Keratinocyte (primary cell): ENCODE data around the gene TNS4. TPM values are rescaled to one million over a fixed set of nuclear protein-coding genes. Genes with fewer than 3 reads are reported as not detected.
A peak's percentile ranks its signal among the peaks of the same experiment; 100 is the strongest.

Experiments used
- DNase-seq: peaks from one replicate; pipeline ENCODE4 v3.0.0-alpha.2; 2011; ENCODE audit warnings: low read depth, missing footprints, low spot score
- FAIRE-seq: peaks from 2 replicates; lab custom pipeline; 2011; peaks lifted over from hg19 to GRCh38; lab: Jason Lieb, UNC
- H2AFZ ChIP-seq: 2 replicates; pipeline ENCODE4 v1.6.0; 2012; ENCODE audit warnings: low read length, control low read depth, inconsistent platforms; ENCODE audit not compliant: control insufficient read depth
- H3K27ac ChIP-seq: 2 replicates; pipeline ENCODE4 v1.5.1; 2011; ENCODE audit warnings: low read length; ENCODE audit not compliant: control insufficient read depth, insufficient read depth
- H3K27me3 ChIP-seq: 3 replicates; pipeline ENCODE4 v1.6.0; 2011; ENCODE audit warnings: low read length; ENCODE audit not compliant: control insufficient read depth, insufficient read depth; ENCODE audit errors: extremely low read depth
- H3K36me3 ChIP-seq, 2 experiments: 2 replicates in 1 of 2; 3 replicates in 1 of 2; pipeline ENCODE4 v1.5.1; 2011; ENCODE audit warnings: low read length in 2 of 2, mild to moderate bottlenecking in 1 of 2; ENCODE audit not compliant: control insufficient read depth in 2 of 2, insufficient read depth in 2 of 2; ENCODE audit errors: extremely low read depth in 1 of 2
- H3K4me1 ChIP-seq: 3 replicates; pipeline ENCODE4 v1.5.1; 2011; ENCODE audit warnings: low read length; ENCODE audit not compliant: control insufficient read depth, insufficient read depth; ENCODE audit errors: extremely low read depth
- H3K4me2 ChIP-seq: 3 replicates; pipeline ENCODE4 v1.6.0; 2011; ENCODE audit warnings: low read depth, low read length; ENCODE audit not compliant: control insufficient read depth, insufficient read depth; ENCODE audit errors: extremely low read depth
- H3K4me3 ChIP-seq, 3 experiments: fragments of 200-600 bp in 1 of 3; sonication (generic) in 1 of 3; 2 replicates in 2 of 3; 3 replicates in 1 of 3; pipeline ENCODE4 v1.5.1; 2011 to 2016; ENCODE audit warnings: low read length in 3 of 3, mild to moderate bottlenecking in 3 of 3, control low read depth in 2 of 3, inconsistent platforms in 1 of 3, low read depth in 1 of 3, mixed read lengths in 1 of 3, mixed run types in 1 of 3, moderate library complexity in 1 of 3; ENCODE audit not compliant: control insufficient read depth in 2 of 3, insufficient read depth in 2 of 3; ENCODE audit errors: extremely low read depth in 1 of 3
- H3K79me2 ChIP-seq: 2 replicates; pipeline ENCODE4 v1.6.0; 2012; ENCODE audit warnings: low read length; ENCODE audit not compliant: control insufficient read depth, insufficient read depth
- H3K9ac ChIP-seq: 3 replicates; pipeline ENCODE4 v1.6.0; 2011; ENCODE audit warnings: low read length; ENCODE audit not compliant: control insufficient read depth, insufficient read depth; ENCODE audit errors: extremely low read depth
- H3K9me1 ChIP-seq: 3 replicates; pipeline ENCODE4 v1.6.0; 2011; ENCODE audit warnings: low read length; ENCODE audit not compliant: control insufficient read depth, insufficient read depth; ENCODE audit errors: extremely low read depth
- H3K9me3 ChIP-seq: 2 replicates; pipeline ENCODE4 v1.5.1; 2012; ENCODE audit warnings: low read depth, low read length; ENCODE audit not compliant: control insufficient read depth
- H4K20me1 ChIP-seq: 3 replicates; pipeline ENCODE4 v1.6.0; 2011; ENCODE audit warnings: low read length; ENCODE audit not compliant: control insufficient read depth, insufficient read depth; ENCODE audit errors: extremely low read depth
- CTCF ChIP-seq, 3 experiments: IDR thresholded peaks in 1 of 3; conservative IDR thresholded peaks in 1 of 3; optimal IDR thresholded peaks in 1 of 3; 2 replicates in 2 of 3; 3 replicates in 1 of 3; pipeline versions ENCODE3 to v1.5.1; 2011; ENCODE audit warnings: low read length in 3 of 3, mild to moderate bottlenecking in 3 of 3, moderate library complexity in 2 of 3, control low read depth in 1 of 3, inconsistent platforms in 1 of 3; ENCODE audit not compliant: insufficient read depth in 2 of 3; ENCODE audit errors: extremely low read depth in 1 of 3
- EZH2 ChIP-seq: IDR thresholded peaks from one replicate; pipeline ENCODE4 v1.6.1; 2012; ENCODE audit warnings: inconsistent platforms, mild to moderate bottlenecking, low read length, moderate library complexity
- dilution Hi-C: fragments of 300-500 bp; cut with MboI; formaldehyde crosslinking; loops from one replicate; pipeline ENCODE4 v1.7.0; 2020; ENCODE audit warnings: low sequenced_read_pairs; ENCODE audit not compliant: extremely low pct_ligation_motif_present
- polyA plus RNA-seq, 5 experiments: library from polyadenylated mRNA; depleted of rRNA in 3 of 5; stranded (reverse) in 3 of 5; stranded (forward) in 1 of 5; unstranded in 1 of 5; fragments of >200 nt; gene quantifications; 1 replicate in 1 of 5; 2 replicates in 3 of 5; 3 replicates in 1 of 5; pipeline versions ENCODE4 v1.2.1 to v1.2.3, GENCODE V29; 2011 to 2012; ENCODE audit warnings: missing spikeins in 2 of 5, low read depth in 1 of 5, low replicate concordance in 1 of 5

The TNS4 gene
- polyA plus RNA-seq, 1 donor (not counting 4 experiments of a cell fraction or from before 2014, with no cell fraction given): 160 TPM

- Histone ChIP-seq H3K27me3 (no peaks in the 10 kb centered on the region), H3K4me1 (peaks cover 62% of the 10 kb centered on the region), H3K79me2 (no peaks in the 10 kb centered on the region), H3K9ac (no peak overlapping the region), H3K36me3 (peaks cover 41 to 92% of the 10 kb centered on the region in 2 experiments), H3K4me2 (no peak overlapping the region), H3K9me3 (no peaks in the 10 kb centered on the region), H3K4me3 (no peak overlapping the region), H3K9me1 (peaks cover 3% of the 10 kb centered on the region), H2AFZ (no peak overlapping the region), H4K20me1 (peaks cover 74% of the 10 kb centered on the region), H3K27ac (peak overlapping the region; percentile 96)
- no peak for FAIRE-seq
- dilution Hi-C loops: no loop called here
- DNase-seq: peak; percentile 49
- no peak for TF ChIP-seq CTCF (optimal IDR thresholded peaks at IDR 0.05 in 1 of 3, IDR thresholded peaks at IDR 0.05 in 1 of 3, conservative IDR thresholded peaks at IDR 0.05 in 1 of 3; ENCODE audit: extremely low read depth in 1 of 3, insufficient read depth in 2 of 3, low read length in 3 of 3)
- no peak for TF ChIP-seq EZH2
Measured at GRCh38 chr17:40483679-40484078, 17.7 kb downstream of the TNS4 start.

GRCh38 chr17:40482722-40483121, 18.7 kb downstream of the TNS4 start:
- Histone ChIP-seq H3K4me3 (no peak overlapping the region), H3K9ac (no peak overlapping the region), H3K27ac (peak overlapping the region; percentile 96), H3K36me3 (peaks cover 43 to 92% of the 10 kb centered on the region in 2 experiments), H2AFZ (no peak overlapping the region), H3K4me2 (no peak overlapping the region), H3K9me3 (no peaks in the 10 kb centered on the region), H4K20me1 (peaks cover 78% of the 10 kb centered on the region), H3K27me3 (no peaks in the 10 kb centered on the region), H3K79me2 (no peaks in the 10 kb centered on the region), H3K4me1 (peaks cover 55% of the 10 kb centered on the region), H3K9me1 (peaks cover 3% of the 10 kb centered on the region)
- DNase-seq: peak; percentile 66
- TF ChIP-seq CTCF (optimal IDR thresholded peaks at IDR 0.05 in 1 of 3, IDR thresholded peaks at IDR 0.05 in 1 of 3, conservative IDR thresholded peaks at IDR 0.05 in 1 of 3; ENCODE audit: extremely low read depth in 1 of 3, insufficient read depth in 2 of 3, low read length in 3 of 3) (no peak), EZH2 (no peak)
- dilution Hi-C loops: no loop called here
- FAIRE-seq: no peak
